Lower leg skin (tissue), 3 donors: ENCODE results near the gene SMG9.

Experiments
- CTCF ChIP-seq, 3 donors: fragments of 450-650 bp; IDR thresholded peaks; one replicate each; pipeline ENCODE4 v1.5.1; 2016; ENCODE audit warnings: antibody characterized with exemption in 3 of 3, mild to moderate bottlenecking in 3 of 3, moderate library complexity in 2 of 3
- POLR2A ChIP-seq, 2 donors: fragments of 450-650 bp; IDR thresholded peaks; one replicate each; pipeline ENCODE4 v1.6.1; 2016 to 2017; ENCODE audit warnings: antibody characterized with exemption in 2 of 2, mild to moderate bottlenecking in 1 of 2, moderate library complexity in 1 of 2

GRCh38 chr19:43779147-43779819 lies 24.5 kb upstream of the SMG9 start:
- TF ChIP-seq CTCF (IDR thresholded peaks at IDR 0.05) (no peak), POLR2A (IDR thresholded peaks at IDR 0.05) (no peak)
